GM19351 (cell line): ENCODE measurements around the gene RNU7-1.

Experiments used
- ATAC-seq: cut with Tn5 transposase; IDR thresholded peaks from one replicate; pipeline ENCODE4 v1.9.1; 2021; ENCODE audit warnings: mild to moderate bottlenecking, moderate library complexity; ENCODE audit not compliant: unreplicated experiment

The RNU7-1 gene

GRCh38 chr12:6952121-6952862, 8.7 kb downstream of the RNU7-1 start:
- ATAC-seq: no peak

GRCh38 chr12:6952863-6953441, 9.3 kb downstream of the RNU7-1 start:
- no peak for ATAC-seq

- ATAC-seq: peak; percentile 49
Observed at GRCh38 chr12:6953442-6954315, 10.1 kb downstream of the RNU7-1 start.

- no peak for ATAC-seq
Observed at GRCh38 chr12:6954316-6955107, 10.9 kb downstream of the RNU7-1 start.

GRCh38 chr12:6955108-6956020, 11.7 kb downstream of the RNU7-1 start:
- ATAC-seq: no peak

DNA sequence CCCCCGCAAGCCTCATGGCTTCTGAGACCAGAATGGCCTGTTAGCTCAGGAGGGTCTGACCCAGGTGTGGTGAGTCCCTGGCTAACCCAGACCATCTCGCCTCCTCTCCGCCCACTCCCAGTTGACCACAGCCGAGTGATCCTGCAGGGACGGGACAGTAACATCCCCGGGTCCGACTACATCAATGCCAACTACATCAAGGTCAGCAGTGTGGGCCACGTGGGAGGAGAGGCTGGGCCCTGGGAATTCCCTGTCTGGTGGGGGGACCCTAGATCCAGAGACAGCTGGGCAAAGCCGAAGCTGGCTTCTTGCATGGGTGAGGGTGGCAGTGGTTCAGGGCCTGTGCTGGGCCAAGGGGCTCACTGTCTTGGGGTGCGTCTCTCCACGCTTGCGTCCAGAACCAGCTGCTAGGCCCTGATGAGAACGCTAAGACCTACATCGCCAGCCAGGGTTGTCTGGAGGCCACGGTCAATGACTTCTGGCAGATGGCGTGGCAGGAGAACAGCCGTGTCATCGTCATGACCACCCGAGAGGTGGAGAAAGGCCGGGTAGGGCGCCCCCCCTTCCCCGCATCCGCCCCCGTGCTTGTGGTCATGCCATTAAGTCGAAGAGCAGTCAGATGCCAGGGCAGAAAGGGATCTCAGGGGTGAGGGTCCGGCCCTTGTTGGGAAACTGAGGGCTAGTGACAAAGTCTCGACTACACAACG, 12.6 kb downstream of the RNU7-1 start:
- no peak for ATAC-seq

DNA sequence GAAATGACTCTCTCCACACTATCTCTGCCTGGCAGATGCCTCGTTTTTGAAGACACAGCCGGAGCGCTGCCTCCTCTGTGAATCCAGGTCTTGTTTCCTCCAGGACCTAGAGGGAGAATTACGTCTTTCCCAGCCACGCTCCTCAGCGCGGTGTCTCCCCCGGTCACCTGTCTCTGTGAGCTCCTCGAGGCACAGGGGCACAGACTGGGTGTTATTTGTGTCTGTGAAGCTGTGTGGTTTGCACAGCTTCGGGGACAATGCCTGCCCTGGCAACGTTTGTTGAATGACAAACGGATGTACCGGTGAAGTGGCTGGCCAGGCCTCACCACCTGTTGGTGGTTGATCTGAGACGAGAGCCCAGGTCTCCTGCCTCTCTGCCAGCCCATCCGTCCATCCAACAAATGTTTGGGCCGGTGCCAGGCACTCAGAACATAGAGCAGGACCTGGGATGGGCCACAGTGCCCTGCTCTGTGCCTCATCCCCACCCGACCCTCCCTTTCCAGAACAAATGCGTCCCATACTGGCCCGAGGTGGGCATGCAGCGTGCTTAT, 13.6 kb downstream of the RNU7-1 start:
- no peak for ATAC-seq

DNA sequence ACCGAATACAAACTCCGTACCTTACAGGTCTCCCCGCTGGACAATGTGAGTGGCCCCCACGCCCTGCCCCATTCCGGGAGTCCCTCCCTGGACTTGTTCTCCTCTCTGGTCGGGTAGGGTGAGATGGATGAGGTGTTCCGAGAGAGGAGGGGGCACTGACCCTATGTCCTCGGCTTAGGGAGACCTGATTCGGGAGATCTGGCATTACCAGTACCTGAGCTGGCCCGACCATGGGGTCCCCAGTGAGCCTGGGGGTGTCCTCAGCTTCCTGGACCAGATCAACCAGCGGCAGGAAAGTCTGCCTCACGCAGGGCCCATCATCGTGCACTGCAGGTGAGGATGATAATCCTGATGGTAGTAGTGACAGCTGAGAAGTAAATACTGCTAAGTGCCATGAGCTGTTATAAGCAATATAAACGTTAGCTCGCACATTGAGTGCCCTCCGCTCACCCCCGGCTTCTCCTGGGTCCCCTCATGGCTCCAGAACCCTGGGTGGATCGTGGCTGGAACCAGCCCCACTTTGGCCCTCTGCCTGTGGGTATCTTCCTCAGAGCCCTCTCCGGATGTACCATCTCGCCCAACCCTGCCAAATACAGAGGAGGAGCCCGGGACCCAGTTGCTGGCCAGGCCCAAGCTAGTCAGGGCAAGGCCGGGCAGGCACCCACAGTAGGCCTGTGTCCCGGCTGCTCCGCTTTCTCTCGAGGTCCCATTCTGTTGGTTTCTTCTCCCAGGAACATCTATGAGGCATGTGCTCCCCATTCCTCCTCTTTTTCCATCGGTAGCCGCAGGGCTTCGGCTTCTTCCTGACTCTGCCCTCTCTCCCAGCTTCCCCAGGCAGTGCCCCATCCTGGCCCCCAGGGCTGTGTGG, 14.4 kb downstream of the RNU7-1 start:
- ATAC-seq: no peak

- ATAC-seq: no peak
Observed at GRCh38 chr12:6958609-6959057, 15.0 kb downstream of the RNU7-1 start.

GRCh38 chr12:6959058-6959804, 15.6 kb downstream of the RNU7-1 start:
- ATAC-seq: peak; percentile 45

GRCh38 chr12:6959805-6960592, 16.4 kb downstream of the RNU7-1 start:
- no peak for ATAC-seq

DNA sequence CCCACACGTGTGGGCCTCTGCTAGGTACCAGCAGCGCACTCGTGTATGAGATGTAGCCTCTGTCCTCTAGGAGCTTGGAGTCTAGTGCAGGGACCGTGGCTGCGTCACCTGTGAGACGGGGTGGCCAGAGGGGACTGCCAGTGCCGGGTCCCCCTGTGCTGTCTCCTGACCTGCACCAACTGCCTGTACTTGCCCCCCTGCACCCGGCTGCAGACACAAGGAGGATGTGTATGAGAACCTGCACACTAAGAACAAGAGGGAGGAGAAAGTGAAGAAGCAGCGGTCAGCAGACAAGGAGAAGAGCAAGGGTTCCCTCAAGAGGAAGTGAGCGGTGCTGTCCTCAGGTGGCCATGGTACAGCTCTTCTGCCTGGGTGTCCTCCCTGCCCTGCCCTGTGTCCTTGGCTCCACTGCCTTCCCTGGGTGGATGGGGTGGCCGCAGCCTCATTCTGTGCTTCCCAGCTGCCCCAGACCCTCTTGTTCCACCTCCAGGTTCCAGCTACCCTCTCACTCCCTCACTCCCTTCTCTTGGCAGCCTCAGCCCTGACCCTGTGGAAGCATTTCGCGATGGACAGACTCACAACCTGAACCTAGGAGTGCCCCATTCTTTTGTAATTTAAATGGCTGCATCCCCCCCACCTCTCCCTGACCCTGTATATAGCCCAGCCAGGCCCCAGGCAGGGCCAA, 17.1 kb downstream of the RNU7-1 start:
- ATAC-seq: no peak

DNA sequence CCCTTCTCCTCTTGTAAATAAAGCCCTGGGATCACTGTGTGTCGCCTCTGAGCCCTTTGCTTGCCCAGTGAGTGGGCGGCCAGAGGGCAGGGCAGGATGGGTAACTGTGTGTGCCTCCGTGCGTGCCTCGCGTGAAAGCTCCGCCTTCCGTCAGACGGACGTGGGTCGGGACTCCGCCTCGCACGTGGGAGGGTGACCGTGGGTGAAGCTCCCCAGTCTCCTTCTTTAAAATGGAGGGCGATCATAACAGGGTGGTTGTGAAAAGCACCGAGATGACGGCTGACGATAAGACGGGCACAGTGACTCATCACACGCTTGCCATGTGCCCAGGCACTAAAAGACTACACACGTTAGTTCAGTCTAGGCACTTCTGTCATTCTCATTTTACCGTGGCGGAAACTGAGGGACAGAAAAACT, 17.7 kb downstream of the RNU7-1 start:
- no peak for ATAC-seq

- no peak for ATAC-seq
Observed at GRCh38 chr12:6961695-6962284, 18.2 kb downstream of the RNU7-1 start.

DNA sequence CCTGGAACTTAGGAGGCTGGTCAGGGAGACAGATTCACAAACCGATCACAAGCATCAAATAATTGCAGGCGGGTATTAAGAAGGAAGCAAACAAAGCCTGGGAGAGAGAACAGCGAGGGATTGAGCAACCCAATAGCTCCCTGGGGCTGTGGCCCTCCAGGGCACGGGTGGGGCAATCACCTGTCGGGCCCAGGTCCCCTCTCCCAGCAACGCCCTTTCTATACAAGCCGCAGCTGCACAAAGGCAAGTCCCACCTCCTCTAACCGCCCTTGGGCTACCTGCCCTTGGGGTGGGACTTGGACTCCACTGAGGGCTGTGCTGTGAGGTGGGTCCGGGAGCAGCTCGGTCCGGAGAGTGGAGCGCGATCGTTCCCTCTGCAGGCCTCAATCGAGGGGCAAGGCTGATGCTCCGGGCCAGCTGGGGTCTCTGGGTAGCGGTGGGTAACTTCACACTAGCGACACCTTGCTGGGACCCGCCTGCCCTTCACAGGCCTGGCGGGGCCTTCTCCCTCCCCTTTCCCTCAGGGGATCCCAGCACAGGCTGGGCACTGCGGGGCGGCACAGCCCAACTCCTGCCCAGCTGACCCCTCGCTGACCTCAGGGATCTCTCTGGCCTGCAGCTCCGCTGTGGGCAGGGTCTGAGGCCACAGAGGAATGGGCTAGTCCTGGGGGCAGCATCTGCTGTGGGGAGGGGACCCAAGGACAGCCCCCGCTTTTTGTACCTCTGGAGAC, 18.8 kb downstream of the RNU7-1 start:
- ATAC-seq: no peak
